ENCODE measurements around the gene ULK1. TPM values are rescaled to one million over a fixed set of nuclear protein-coding genes. Genes with fewer than 3 reads are reported as not detected.

Gene ULK1
- total RNA-seq, 1 experiment from 2014 or later: 15.7 TPM

DNA sequence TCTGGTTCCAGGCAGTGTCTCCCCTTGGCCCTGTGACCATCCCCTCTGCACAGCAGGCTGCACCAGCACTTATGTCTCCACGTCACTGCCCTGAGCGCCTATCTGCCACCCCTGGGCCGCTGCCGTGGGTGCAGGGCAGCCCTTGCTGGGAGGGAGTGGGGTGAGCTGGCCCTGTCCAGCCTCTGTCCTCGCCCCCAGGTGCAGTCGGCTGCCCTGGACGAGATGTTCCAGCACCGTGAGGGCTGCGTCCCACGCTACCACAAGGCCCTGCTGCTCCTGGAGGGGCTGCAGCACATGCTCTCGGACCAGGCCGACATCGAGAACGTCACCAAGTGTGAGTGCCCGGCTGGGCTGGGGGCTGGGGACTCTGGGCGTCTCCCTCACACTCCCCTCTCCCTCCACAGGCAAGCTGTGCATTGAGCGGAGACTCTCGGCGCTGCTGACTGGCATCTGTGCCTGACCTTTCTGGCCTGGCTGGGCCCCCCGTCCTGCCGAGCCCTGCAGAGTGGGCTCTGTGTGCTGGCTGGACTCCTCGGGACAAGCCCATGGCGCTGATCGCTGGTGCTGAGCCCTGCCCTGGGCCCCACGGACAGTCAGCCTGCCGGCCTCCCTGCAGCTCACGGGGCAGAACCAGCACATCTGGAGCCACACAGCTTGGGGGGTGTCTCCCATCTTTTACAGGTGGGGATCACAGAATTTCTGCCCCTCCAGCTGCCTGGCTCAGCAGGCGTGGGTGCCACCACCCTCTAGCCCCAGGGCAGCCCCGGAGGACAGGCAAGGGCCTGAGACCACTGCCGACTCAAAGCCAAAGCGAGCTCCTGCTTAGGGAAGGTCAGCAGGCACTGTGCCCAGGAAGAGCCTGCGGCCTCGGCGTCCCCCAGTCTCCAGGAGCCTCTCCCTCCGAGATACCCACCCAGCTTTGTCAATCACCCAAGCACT lies 26.7 kb downstream of the ULK1 start:
- Histone ChIP-seq H3K4me2 (ENCODE audit: low read length) (no peak overlapping the region), H3K9me2 (replicated peaks; ENCODE audit: low read length) (no peaks in the 10 kb centered on the region), H3F3A (ENCODE audit: low read length, unreplicated experiment) (peaks cover 5% of the 10 kb centered on the region), H3K4me1 (ENCODE audit: insufficient read depth, low read length) (no peaks in the 10 kb centered on the region), H3K27ac (ENCODE audit: low read length) (no peak overlapping the region), H3K27me3 (ENCODE audit: low read length) (no peaks in the 10 kb centered on the region), H3K79me2 (ENCODE audit: low read length) (no peaks in the 10 kb centered on the region), H3K36me3 (ENCODE audit: low read depth, low read length) (peaks cover 17% of the 10 kb centered on the region; the same call in 1 of the 2 replicates), H3K9me3 (ENCODE audit: low read length) (no peaks in the 10 kb centered on the region), H3K4me3 (ENCODE audit: low read length) (no peak overlapping the region), H2AFZ (ENCODE audit: low read length) (no peak overlapping the region), H4K20me1 (ENCODE audit: low read length) (no peaks in the 10 kb centered on the region), H3K9ac (ENCODE audit: low read length) (no peak overlapping the region)
- TF ChIP-seq EZH2 (IDR thresholded peaks at IDR 0.05; ENCODE audit: low read length, unreplicated experiment): no peak
- TF ChIP-seq, protein P1, sequence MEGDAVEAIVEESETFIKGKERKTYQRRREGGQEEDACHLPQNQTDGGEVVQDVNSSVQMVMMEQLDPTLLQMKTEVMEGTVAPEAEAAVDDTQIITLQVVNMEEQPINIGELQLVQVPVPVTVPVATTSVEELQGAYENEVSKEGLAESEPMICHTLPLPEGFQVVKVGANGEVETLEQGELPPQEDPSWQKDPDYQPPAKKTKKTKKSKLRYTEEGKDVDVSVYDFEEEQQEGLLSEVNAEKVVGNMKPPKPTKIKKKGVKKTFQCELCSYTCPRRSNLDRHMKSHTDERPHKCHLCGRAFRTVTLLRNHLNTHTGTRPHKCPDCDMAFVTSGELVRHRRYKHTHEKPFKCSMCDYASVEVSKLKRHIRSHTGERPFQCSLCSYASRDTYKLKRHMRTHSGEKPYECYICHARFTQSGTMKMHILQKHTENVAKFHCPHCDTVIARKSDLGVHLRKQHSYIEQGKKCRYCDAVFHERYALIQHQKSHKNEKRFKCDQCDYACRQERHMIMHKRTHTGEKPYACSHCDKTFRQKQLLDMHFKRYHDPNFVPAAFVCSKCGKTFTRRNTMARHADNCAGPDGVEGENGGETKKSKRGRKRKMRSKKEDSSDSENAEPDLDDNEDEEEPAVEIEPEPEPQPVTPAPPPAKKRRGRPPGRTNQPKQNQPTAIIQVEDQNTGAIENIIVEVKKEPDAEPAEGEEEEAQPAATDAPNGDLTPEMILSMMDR (conservative IDR thresholded peaks at IDR 0.05; ENCODE audit: low read depth, low read length): no peak
- TF ChIP-seq EZH2phosphoT487 (IDR thresholded peaks at IDR 0.05; ENCODE audit: borderline replicate concordance, low read length): no peak
- ChIA-PET POLR2A (ENCODE audit: unreplicated experiment) (interaction anchor here (0.5 kb wide), 1 partner anchor 204 kb away, joined by 3 read pairs; no protein-coding TSS in a partner anchor), CTCF (no interaction called here)
- no peak for DNase-seq
- intact Hi-C loops (cut with micrococcal nuclease): no loop called here
- no TSS peak for BruUV-seq (replicated peaks)
- no peak for ATAC-seq

DNA sequence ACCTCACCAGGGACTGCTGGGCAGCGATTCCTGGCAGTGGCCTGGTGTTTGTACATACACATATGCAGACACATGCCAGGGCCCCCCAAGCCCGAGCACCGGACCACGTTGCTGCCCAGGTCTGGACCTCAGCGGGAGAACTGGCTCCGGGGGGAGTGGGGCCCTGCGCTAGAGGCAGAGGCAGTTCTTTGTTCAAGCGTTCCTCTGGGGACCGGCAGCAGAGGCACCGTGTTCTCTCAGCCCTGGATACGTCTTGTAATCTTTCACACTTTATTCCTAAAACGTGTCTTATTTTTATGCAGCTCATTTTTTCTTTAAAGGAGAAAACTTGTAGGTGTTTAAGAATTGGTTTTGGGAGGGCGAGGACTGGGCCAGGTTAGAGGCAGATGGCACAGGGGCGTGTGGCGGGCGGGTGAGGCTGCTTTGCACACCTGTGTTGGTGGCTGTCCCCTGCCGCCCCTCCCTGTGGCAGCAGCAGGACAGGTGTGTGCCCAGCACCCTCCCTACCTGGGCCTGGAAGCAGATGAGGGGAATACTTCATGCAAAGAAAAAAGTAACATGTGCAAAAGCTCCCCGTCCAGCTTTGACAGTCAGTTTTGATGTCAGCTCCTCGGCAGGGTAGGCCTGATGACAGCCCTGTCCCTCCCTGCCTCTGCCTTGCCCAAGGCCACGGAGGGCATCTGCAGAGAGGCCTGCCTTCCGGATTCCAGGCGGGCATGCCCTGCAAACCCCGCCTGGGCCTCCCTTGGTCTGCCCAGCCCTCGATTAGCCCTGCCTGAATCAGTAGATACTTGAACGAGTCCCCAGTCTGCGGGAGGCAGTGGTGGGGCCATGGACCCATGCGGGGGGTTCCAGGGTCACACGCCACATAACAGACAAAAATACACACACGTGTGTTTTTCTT lies 27.7 kb downstream of the ULK1 start:
- Histone ChIP-seq H3K27me3 (ENCODE audit: low read length) (no peaks in the 10 kb centered on the region), H3K4me3 (ENCODE audit: low read length) (no peak overlapping the region), H3K36me3 (ENCODE audit: low read depth, low read length) (peaks cover 13% of the 10 kb centered on the region; the same call in 1 of the 2 replicates), H3K4me2 (ENCODE audit: low read length) (no peak overlapping the region), H2AFZ (ENCODE audit: low read length) (no peak overlapping the region), H3K9me3 (ENCODE audit: low read length) (no peaks in the 10 kb centered on the region), H3K79me2 (ENCODE audit: low read length) (no peaks in the 10 kb centered on the region), H4K20me1 (ENCODE audit: low read length) (no peaks in the 10 kb centered on the region), H3K9me2 (replicated peaks; ENCODE audit: low read length) (no peaks in the 10 kb centered on the region), H3K4me1 (ENCODE audit: insufficient read depth, low read length) (no peaks in the 10 kb centered on the region), H3K9ac (ENCODE audit: low read length) (no peak overlapping the region), H3F3A (ENCODE audit: low read length, unreplicated experiment) (peaks cover 5% of the 10 kb centered on the region), H3K27ac (ENCODE audit: low read length) (no peak overlapping the region)
- TF ChIP-seq EZH2phosphoT487 (IDR thresholded peaks at IDR 0.05; ENCODE audit: borderline replicate concordance, low read length) (no peak), EZH2 (IDR thresholded peaks at IDR 0.05; ENCODE audit: low read length, unreplicated experiment) (no peak)
- TF ChIP-seq, protein P1 (conservative IDR thresholded peaks at IDR 0.05; ENCODE audit: low read depth, low read length): no peak
- intact Hi-C loops (cut with micrococcal nuclease): no loop called here
- ChIA-PET CTCF (no interaction called here), POLR2A (ENCODE audit: unreplicated experiment) (interaction anchor here (0.5 kb wide), 1 partner anchor 205 kb away, joined by 3 read pairs; no protein-coding TSS in a partner anchor)
- BruUV-seq (replicated peaks): TSS peak; percentile 46
- DNase-seq (no peak), ATAC-seq (no peak)

Measured in PC-3 (cell line).